HG03025 (cell line): ENCODE data around the gene NFU1.
"Not testable (repeated sequence)": the region's sequence is repeated elsewhere in the genome, so short reads cannot be mapped to it uniquely, and the experiment has no call there.

Experiments
- ATAC-seq: cut with Tn5 transposase; IDR thresholded peaks from one replicate; pipeline ENCODE4 v1.9.1; 2021; ENCODE audit warnings: mild to moderate bottlenecking, moderate library complexity; ENCODE audit not compliant: unreplicated experiment, low FRiP score

NFU1 gene

DNA sequence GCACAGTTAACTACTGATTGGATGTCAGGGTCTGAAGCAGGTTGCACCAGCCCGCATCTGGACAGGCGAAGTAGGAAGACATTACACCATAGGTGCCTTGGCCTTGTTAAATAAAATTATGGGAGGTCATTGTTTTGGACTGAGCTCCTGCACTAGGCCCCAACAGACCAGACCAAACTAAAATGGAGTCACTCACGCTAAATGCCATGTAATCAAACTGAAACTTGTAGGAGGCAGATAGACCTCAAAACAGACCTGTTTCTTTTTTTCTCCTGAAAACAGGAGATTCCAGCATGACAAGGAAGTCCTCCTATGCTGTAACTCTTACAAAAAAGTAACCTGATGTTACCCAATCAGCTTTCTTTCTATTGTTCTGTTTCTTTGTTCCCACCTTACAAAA is 15.5 kb upstream of the NFU1 start:
- no peak for ATAC-seq

DNA sequence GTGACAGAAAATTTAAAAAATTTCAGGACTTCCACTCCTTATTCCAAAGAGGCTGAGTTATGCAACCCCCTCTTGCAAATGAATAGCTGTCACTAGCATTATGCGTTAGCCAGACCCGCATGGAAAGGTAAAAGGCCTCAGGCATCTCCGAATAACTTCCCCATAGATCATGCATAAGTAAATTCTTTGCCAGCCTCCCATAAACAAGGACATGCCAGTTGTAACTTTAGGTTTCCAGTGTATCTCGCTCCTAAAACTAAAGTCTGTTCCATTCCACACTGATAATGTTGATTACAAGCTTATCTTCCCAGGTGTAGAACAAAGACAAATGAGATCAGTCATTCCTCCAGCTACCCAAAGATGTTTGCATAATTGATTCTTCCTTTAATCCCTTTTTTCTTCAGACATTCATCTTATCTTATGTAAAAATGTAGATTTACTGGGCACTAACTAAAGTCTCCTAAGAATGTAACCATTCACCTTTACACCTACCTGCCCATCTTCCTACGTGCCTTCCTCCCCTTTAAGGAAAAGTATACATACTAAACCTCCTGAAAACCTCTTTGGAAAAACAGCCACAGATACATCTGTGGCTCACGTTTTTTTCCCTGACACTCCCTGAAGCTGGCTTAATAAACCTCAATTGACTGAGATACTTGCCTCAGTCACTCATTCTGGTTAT is 13.6 kb upstream of the NFU1 start:
- no peak for ATAC-seq

DNA sequence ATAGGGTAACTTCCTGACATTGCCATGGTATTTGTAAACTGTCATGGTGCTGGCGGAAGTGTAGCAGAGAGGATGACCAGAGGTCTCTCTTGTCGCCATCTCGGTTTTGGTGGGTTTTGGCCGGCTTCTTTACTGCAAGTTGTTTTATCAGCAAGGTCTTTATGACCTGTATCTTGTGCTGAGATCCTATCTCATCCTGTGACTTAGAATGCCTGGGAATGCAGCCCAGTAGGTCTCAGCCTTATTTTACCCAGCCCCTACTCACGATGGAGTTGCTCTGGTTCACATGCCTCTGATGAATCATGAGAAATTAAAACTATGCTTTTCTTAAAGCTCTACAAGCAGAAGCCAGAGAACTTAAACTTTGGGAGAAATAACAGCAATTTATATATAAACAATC is 12.7 kb upstream of the NFU1 start:
- no peak for ATAC-seq

DNA sequence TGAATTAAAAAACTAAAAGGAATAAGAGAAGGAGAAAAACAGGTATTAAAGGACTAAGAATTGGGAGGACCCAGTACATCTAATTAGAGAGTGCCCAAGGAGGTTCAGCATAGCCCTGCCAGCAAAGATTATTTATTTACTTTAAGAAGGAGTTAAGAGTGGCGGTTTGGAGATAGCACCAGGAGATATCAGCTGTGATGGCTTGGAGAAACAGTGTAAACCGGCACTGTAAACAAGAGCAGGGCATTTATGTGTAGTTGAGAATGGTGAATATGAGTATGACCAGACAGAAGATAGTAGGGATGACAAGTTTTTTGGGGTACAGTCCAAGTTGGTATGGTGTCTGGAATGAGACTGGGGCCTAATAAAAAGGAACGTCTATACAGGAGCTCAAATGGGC is 6.4 kb upstream of the NFU1 start:
- not testable (repeated sequence) for ATAC-seq

DNA sequence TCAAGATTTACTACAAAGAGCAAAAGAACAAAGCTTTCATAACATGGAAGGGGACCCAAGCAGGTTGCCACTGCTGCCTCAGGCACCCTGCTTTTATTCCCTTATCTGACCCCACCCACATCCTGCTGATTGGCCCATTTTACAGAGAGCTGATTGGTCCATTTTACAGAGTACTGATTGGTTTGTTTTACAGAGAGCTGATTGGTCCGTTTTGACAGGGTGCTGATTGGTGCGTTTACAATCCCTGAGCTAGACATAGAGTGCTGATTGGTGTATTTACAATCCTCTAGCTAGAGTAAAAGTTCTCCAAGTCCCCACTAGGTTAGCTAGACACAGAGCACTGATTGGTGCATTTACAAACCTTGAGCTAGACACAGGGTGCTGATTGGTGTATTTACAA is 2.3 kb upstream of the NFU1 start:
- not testable (repeated sequence) for ATAC-seq

DNA sequence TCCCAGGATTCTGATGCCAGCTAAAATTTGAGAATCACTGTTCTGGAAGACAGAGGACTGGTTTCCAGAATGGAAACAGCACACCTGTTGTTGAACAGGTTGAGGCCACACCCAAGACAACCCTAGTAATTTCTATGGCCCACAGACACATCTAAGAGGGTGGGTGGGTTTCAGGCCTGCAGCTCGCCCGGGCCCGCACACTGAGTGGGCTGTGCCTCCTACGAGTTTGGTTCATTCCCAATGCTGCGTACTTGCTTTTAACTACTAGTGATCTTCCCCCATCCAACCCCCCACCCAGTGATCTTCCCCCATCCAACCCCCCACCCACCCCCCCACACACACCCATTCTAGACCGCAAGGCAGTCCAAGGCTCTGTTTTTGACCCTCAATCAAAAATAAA is 1.3 kb upstream of the NFU1 start:
- no peak for ATAC-seq

DNA sequence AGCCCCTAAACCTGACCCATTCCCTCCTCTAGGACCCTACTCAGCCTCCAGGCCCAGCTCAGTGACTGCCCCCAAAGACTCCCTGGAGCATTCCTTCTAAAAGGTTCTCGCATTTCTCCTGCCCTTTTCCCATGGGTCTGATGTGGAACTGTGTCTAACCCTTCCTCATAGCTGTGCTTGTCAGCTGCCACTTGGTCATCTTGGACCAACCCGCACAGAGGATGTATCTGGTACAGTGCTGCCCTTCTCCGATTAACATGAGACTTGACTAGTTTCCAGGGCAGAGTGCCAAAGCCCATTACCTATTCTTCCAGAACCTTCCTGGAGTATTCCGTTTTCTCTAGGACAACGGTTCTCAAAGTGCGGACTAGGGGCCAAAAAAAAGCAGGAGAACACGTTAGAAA is 518 bp upstream of the NFU1 start:
- no peak for ATAC-seq

DNA sequence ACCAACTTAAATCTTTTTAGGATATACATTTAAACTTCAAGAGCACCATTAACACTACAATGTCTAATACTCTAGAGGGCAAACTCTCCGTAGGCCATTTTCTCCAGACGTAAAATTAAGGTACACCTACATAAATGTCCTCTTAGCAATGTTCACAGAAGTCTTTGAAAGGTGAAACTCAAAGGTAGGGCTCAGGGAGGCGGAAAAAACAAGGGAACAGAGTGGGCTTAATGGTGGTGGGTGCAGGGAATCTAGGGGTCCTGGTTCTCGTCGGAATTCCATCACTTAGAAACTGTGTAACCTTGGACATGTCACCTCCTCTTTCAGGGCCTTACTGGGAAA is 668 bp downstream of the NFU1 start:
- no peak for ATAC-seq

DNA sequence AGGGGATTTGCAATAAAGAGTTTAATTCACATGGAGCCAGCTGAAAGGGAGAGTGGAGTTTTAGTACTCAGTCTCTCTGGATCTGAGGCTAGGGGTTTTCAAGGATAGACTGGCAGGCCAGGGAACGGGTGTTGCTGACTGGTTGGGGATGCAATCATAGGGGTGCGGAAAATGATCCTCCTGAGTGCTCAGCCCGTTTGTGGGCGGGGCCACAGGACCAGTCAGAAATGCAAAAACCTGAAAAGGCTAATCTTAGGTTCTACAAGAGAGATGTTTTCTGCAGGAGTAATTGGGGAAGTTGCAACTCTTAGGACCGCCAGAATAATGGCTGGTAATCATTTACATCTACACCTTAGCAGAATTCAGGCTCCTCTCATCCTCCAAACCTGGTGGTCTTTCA is 2.5 kb downstream of the NFU1 start:
- no peak for ATAC-seq

DNA sequence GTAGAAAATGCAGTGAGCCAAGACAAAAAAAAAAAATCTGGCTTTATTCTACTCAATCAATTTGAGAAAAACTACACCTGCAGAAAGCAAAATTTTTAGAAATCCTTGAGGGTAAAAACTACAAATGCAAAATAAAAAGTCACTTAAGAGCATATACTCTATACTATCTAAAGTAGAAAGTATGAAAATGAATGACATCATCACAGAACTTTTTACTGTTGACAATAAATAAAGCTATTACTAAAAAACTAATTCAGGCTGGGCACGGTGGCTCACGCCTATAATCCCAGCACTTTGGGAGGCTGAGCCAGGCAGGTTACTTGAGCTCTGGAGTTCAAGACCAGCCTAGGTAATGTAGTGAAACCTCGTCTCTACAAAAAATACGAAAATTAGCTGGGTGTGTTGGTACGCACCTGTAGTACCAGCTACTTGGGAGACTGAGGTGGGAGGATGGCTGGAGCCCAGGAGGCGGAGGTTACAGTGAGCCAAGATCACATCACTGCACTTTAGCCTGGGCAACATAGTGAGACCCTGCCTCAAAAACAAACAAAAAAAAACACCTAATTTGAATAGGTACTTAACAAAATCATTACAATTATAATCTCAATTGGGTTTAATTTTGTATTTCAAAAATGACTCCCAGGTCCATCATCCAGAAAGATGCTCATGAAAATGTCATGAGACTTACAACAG is 7.6 kb downstream of the NFU1 start:
- no peak for ATAC-seq

DNA sequence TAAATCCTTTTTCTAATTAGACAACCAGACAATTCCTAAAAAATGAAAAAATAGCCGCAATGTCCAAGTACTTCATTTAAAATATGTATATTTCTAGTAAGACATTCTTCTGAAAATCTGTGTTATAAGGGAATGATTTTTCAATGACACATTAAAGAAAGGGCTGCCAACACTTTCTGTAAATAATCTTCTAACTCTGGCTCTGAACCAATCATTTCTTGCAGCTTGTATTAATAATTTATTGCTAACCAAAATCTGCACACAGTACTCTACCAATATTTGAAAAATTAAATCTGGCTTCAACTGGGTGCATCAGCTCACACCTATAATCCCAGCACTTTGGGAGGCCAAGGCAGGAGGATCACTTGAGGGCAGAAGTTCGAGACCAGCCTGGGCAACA is 8.3 kb downstream of the NFU1 start:
- no peak for ATAC-seq

DNA sequence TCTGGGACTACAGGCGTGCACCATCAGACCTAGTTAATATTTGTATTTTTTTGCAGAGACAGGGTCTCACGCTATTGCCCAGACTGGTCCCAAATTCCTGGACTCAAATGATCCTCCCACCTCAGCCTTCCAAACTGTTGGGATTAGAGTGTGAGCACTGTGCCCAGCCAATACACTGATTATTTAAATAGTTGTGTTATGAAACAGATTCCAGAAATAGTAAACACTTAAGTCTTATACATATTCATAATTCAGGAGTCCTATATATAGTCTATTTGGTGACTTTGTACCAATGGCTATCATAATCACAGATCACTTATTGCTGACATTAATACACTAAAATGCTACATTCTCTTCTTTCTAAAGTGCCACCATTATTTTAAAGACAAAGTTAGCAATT is 12.8 kb downstream of the NFU1 start:
- ATAC-seq, result no peak

DNA sequence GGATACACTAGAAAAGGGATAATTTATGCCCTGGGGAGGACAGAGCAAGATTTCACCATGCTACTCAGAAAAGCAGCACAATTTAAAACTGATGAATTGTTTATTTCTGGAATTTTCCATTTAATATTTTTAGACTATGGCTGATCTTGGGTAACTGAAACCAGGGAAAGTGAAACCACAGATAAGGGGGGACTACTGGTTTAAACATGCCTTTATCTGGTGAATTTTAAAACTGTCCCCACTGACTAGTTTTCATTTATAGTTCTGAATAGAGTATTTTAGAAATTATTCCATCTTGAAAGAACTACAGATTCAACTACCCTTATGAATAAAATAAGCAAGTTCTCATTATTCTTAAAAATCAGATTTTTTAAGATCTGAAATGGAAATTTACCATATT is 15.0 kb downstream of the NFU1 start:
- ATAC-seq, result no peak

DNA sequence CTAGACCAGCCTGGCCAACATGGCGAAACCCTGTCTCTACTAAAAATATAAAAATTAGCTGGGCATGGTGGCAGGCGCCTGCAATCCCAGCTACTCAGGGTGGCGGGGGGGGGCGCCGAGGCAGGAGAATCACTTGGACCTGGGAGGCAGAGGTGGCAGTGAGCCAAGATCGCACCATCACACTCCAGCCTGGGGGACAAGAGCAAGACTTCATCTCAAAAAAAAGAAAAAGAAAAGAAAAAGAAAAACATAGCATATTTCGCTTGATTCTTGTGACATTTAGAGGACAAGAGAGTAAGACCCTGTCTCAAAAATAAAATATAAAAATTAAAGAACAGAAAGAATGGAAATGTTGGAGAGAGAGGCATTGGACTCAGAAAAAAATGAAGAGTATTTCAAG is 18.1 kb downstream of the NFU1 start:
- ATAC-seq, result not testable (repeated sequence)

DNA sequence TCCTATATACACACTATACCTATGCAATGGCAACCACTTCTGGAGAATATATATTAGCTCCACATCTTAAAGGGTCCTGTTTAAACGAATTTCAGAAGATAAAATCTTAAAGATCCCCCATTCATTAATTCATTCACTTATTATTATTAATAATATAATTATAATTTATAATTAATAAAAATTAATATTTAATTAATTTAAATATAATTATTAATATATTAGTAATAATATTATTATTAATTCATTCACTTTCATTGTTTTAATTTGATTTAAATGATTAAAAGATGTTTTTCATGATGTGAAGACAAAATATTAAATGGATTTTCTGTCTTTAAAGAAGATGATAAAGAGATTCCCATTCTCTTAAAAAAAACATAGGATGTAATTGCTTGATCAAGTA is 21.1 kb downstream of the NFU1 start:
- no peak for ATAC-seq

DNA sequence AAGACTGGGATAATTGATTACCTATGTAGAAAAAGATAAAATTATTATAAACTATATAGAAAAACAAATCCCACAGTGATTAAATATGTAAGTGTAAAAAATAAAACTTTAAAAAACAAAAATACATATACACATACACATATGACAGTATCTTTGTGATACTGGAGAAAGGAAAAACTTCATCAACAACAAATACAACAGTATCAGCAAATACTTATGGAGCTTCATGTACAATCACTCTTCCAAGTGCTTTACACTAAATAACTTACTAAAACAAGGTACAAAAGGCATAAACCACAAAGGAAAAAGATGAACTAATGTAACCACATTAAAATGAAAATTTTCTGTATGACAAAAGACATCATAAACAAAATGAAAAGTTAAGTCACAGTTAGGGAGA is 26.1 kb downstream of the NFU1 start:
- ATAC-seq, result no peak

DNA sequence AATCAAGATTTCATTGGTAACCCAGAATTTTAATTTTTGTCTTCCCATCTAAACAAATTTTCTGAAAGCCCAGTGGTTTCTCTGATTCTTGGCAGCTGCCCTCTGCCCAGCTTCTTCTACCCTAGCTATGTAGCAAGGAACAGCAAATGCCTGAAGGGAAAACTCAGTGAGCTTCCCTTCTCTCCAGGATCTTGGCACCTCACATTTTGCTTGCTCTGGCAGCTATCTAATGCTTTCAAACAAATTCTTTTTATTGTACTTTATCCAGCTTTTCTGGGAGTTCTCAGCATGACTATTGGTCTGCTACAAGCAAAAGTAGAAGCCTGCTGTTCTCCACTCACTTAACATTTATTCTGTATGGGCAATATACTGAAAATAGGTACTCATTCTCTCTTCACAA is 31.9 kb downstream of the NFU1 start:
- ATAC-seq, result no peak

DNA sequence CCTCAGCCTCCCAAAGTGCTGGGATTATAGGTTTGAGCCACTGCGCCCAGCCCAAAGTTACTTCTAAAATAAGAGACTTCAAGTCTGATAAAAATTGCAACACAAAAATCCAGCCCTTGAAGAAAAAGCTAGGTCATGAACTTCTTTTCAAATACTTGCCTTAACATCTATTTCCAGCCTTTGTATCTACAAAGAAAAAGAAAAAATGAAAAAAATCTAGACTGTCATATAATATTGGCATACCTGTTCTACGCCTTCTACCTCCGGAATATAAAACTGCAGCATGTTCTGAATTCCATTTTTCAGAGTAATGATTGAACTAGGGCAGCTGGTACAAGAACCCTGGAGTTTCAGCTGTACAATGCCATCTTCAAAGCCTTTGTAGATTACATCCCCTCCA is 37.1 kb downstream of the NFU1 start:
- ATAC-seq, result no peak

DNA sequence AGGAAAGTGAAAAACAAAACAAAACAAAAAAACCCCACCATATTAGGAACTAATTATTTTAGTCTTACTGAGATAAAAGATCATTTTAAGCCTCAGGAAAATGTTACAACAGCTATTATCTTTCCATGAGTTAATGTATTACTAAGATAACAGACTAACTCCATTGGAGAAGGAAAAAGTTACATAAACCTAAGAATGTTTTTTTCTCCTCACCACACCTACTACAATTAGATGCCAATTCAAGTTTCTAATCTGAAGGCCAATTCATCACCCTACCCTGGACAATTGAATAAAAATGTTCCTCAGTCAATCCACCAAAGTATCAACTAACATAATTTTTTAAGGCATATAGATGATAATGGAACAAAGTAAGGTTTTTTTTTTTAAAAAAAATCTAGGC is 40.0 kb downstream of the NFU1 start:
- ATAC-seq, result no peak

DNA sequence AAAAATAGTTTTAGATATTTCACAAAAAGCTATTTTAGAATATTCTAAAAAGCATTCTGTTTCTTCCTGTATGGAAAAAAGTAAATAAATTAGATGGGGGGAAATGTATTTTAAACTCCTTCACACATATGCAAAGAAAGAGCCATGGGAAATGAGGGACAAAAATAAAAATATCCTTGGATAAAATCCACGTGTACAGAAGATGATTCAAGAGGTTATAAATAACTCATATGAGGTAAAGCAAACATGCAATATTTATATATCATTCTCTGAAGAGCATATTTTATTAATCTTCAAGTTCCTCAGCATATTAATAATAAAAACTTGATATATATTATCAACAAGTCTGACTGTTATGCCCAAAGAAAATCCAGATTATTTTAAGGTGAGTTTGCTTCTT is 41.4 kb downstream of the NFU1 start:
- no peak for ATAC-seq

DNA sequence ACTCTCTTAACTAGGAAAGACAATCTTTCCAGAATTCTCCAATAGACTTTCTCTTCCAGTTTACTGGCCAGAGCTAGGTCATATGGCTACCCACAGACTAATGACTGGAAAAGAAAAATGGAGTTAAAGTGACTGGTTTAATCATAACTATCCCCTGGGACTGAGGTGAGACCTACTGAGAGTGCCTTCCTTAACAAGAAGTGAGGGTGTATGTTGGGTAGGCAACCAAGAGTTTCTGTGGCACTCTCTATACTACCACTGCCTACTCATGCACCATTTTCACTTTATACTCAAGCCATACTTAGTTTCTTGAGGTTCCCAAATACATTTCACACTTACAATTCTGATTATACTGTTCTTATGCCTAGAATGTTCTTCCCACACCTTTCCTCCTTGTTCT is 43.3 kb downstream of the NFU1 start:
- no peak for ATAC-seq

DNA sequence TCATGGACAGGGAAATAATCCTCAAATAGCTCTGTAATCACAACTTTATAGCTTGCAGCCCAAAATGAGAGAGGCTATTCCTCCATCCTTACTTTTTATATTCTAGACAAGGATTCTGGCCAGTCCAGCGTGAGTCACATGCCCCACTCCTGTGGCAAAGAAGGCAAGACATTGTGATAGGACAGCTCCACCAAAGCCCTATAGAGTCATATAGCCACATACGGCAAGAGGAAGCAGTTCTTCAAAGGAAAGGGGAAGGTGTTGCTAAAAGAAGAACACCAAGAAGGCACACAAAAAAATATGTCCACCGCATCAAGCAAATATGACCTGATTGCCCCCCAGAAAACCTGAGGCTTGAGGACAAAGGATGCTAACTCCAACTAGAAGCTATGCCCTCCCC is 46.8 kb downstream of the NFU1 start:
- ATAC-seq, result no peak

DNA sequence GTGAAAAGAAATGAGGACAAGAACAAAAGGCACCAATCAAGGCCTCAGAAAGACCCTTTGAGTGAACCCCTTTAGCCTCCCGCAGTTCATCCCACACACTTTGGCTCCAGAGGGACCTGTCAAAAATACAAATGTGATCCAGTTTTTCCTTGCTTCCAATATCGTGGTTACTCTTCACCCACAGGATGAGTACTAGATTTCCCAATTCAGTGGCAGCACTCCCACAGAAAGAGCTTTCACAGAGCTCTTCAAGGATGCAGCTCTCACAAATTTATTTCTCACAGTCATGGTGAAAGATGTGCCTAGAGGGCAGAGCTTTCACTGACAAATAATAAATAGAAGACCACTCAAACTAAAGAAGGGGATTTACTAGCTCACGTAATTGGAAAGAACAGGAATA is 47.2 kb downstream of the NFU1 start:
- no peak for ATAC-seq
